Small intestine (tissue), 7 donors: ENCODE data around the gene CHD9. TPM values are rescaled to one million over a fixed set of nuclear protein-coding genes. Genes with fewer than 3 reads are reported as not detected.

Experiments
- DNase-seq, 2 donors: peaks; one replicate each; pipeline versions ENCODE4 v3.0.0 to v3.0.0-alpha.2; 2013
- FAIRE-seq: peaks from 2 replicates; lab custom pipeline; 2012; peaks lifted over from hg19 to GRCh38; lab: Jason Lieb, UNC
- H3K27ac ChIP-seq, 3 donors: one replicate each; pipeline ENCODE4 v1.5.1; 2013; ENCODE audit warnings: low read length in 2 of 3, mild to moderate bottlenecking in 2 of 3, control low read depth in 1 of 3, inconsistent platforms in 1 of 3, low read depth in 1 of 3, moderate library complexity in 1 of 3
- H3K27me3 ChIP-seq, 3 donors: one replicate each; pipeline ENCODE4 v1.6.1; 2013; ENCODE audit warnings: low read length in 3 of 3, inconsistent platforms in 1 of 3; ENCODE audit not compliant: control insufficient read depth in 3 of 3, insufficient read depth in 3 of 3
- H3K36me3 ChIP-seq, 3 donors: one replicate each; pipeline ENCODE4 v1.6.1; 2013; ENCODE audit warnings: low read length in 3 of 3, inconsistent platforms in 1 of 3, low read depth in 1 of 3, mild to moderate bottlenecking in 1 of 3, moderate library complexity in 1 of 3; ENCODE audit not compliant: control insufficient read depth in 3 of 3, insufficient read depth in 2 of 3
- H3K4me1 ChIP-seq, 3 donors: one replicate each; pipeline ENCODE4 v1.6.1; 2013; ENCODE audit warnings: low read length in 2 of 3, inconsistent platforms in 1 of 3, low read depth in 1 of 3, mild to moderate bottlenecking in 1 of 3, moderate library complexity in 1 of 3; ENCODE audit not compliant: control insufficient read depth in 3 of 3, insufficient read depth in 2 of 3
- H3K4me3 ChIP-seq, 3 donors: one replicate each; pipeline ENCODE4 v1.5.1; 2013; ENCODE audit warnings: low read length in 3 of 3, control low read depth in 1 of 3, inconsistent platforms in 1 of 3, low read depth in 1 of 3, mild to moderate bottlenecking in 1 of 3, moderate library complexity in 1 of 3
- H3K9me3 ChIP-seq, 2 donors: one replicate each; pipeline ENCODE4 v1.6.1; 2013; ENCODE audit warnings: low read depth in 1 of 2, low read length in 1 of 2; ENCODE audit not compliant: control insufficient read depth in 2 of 2, insufficient read depth in 1 of 2
- WGBS, 3 donors: extraction: QIAGEN DNeasy Blood & Tissue Kit; methylation state at CpG; one replicate each; pipeline ENCODE4 v1.1.7; 2013; 5-methylcytosine and 5-hydroxymethylcytosine counted together
- polyA plus RNA-seq, 4 donors: library from polyadenylated mRNA; stranded (reverse) in 3 of 4; unstranded in 1 of 4; fragments of 200-250 nt in 3 of 4; fragments of 120-200 nt in 1 of 4; gene quantifications; one replicate each; pipeline versions ENCODE4 v1.2.1 to v1.2.3, GENCODE V29; 2013
- donor health status: healthy with polysubstance abuse.
- donor health status: control.
- donor health status: control.
- donor health status: Bipolar disorder and iron deficiency.
- donor health status: healthy.

CHD9 gene
- polyA plus RNA-seq, 4 donors: 7.6 to 33.5 (median 11.2) TPM

GRCh38 chr16:53089434-53090285, 34.9 kb downstream of the CHD9 start:
- FAIRE-seq (no peak), DNase-seq (peak in 1 of 2 donors; percentile 48)
- Histone ChIP-seq H3K27ac (peak overlapping the region in 2 of 3 donors; percentile 64 to 89), H3K4me1 (peaks cover 13 to 36% (median 15%) of the 10 kb centered on the region in 3 donors), H3K27me3 (no peaks in the 10 kb centered on the region), H3K9me3 (no peaks in the 10 kb centered on the region), H3K4me3 (no peak overlapping the region), H3K36me3 (peaks cover 0 to 2% (median 0%) of the 10 kb centered on the region in 3 donors)
- WGBS, 3 donors: 37 to 48% (median 39%) methylated on average over 4 of the region's 4 CpGs

- DNase-seq: no peak
- WGBS, 3 donors: 26 to 52% (median 38%) methylated on average over 5 of the region's 5 CpGs
- FAIRE-seq: no peak
- Histone ChIP-seq H3K9me3 (no peaks in the 10 kb centered on the region), H3K27ac (peak overlapping the region in 2 of 3 donors; percentile 64 to 89), H3K4me3 (no peak overlapping the region), H3K27me3 (no peaks in the 10 kb centered on the region), H3K4me1 (peaks cover 13 to 33% (median 14%) of the 10 kb centered on the region in 3 donors), H3K36me3 (peaks cover 0 to 2% (median 0%) of the 10 kb centered on the region in 3 donors)
Measured at GRCh38 chr16:53090286-53090590, 35.4 kb downstream of the CHD9 start.

GRCh38 chr16:53090591-53091411, 36.0 kb downstream of the CHD9 start:
- no peaks in the 10 kb centered on the region for H3K27me3 ChIP-seq
- H3K4me3 ChIP-seq: no peak overlapping the region
- no peak for FAIRE-seq
- peak overlapping the region; percentile 27 to 89 (median 64) for H3K27ac ChIP-seq
- WGBS, 3 donors: 25 to 56% (median 44%) methylated on average over 13 of the region's 13 CpGs
- H3K9me3 ChIP-seq: no peaks in the 10 kb centered on the region
- peaks cover 0 to 2% (median 0%) of the 10 kb centered on the region in 3 donors for H3K36me3 ChIP-seq
- peaks cover 10 to 27% (median 13%) of the 10 kb centered on the region in 3 donors for H3K4me1 ChIP-seq
- DNase-seq: peak in 1 of 2 donors; percentile 56

GRCh38 chr16:53091466-53092211, 36.8 kb downstream of the CHD9 start:
- H3K27ac ChIP-seq: peak overlapping the region in 2 of 3 donors; percentile 62 to 89
- 46 to 83% (median 68%) methylated on average over 7 of the region's 7 CpGs for WGBS, 3 donors
- H3K27me3 ChIP-seq: no peaks in the 10 kb centered on the region
- peaks cover 10 to 27% (median 13%) of the 10 kb centered on the region in 3 donors for H3K4me1 ChIP-seq
- H3K4me3 ChIP-seq: no peak overlapping the region
- H3K9me3 ChIP-seq: no peaks in the 10 kb centered on the region
- no peak for FAIRE-seq
- H3K36me3 ChIP-seq: peaks cover 0 to 3% (median 0%) of the 10 kb centered on the region in 3 donors
- no peak for DNase-seq

- FAIRE-seq (no peak), DNase-seq (no peak)
- no peaks in the 10 kb centered on the region for H3K27me3 ChIP-seq
- WGBS, 3 donors: 47 to 86% (median 84%) methylated on average over 2 of the region's 2 CpGs
- H3K9me3 ChIP-seq: no peaks in the 10 kb centered on the region
- H3K4me3 ChIP-seq: no peak overlapping the region
- H3K36me3 ChIP-seq: peaks cover 0 to 4% (median 0%) of the 10 kb centered on the region in 3 donors
- peak overlapping the region in 1 of 3 donors; percentile 89 for H3K27ac ChIP-seq
- peaks cover 10 to 30% (median 13%) of the 10 kb centered on the region in 3 donors for H3K4me1 ChIP-seq
Measured at GRCh38 chr16:53092284-53092683, 37.5 kb downstream of the CHD9 start.

- peak overlapping the region; percentile 83 to 91 (median 89) for H3K27ac ChIP-seq
- peaks cover 10 to 30% (median 13%) of the 10 kb centered on the region in 3 donors for H3K4me1 ChIP-seq
- DNase-seq (no peak), FAIRE-seq (no peak)
- H3K9me3 ChIP-seq: no peaks in the 10 kb centered on the region
- peaks cover 0 to 4% (median 0%) of the 10 kb centered on the region in 3 donors for H3K36me3 ChIP-seq
- H3K4me3 ChIP-seq: no peak overlapping the region
- 85 to 94% (median 92%) methylated on average over 5 of the region's 5 CpGs for WGBS, 3 donors
- H3K27me3 ChIP-seq: no peaks in the 10 kb centered on the region
Measured at GRCh38 chr16:53093162-53093744, 38.5 kb downstream of the CHD9 start.

- FAIRE-seq (no peak), DNase-seq (peak; percentile 85 to 88)
- Histone ChIP-seq H3K27me3 (no peaks in the 10 kb centered on the region), H3K27ac (peak overlapping the region; percentile 83 to 91 (median 89)), H3K9me3 (no peaks in the 10 kb centered on the region), H3K4me1 (peaks cover 10 to 38% (median 13%) of the 10 kb centered on the region in 3 donors), H3K4me3 (no peak overlapping the region), H3K36me3 (peaks cover 0 to 4% (median 0%) of the 10 kb centered on the region in 3 donors)
- 12 to 35% (median 33%) methylated on average over 10 of the region's 10 CpGs for WGBS, 3 donors
Measured at GRCh38 chr16:53094013-53094630, 39.3 kb downstream of the CHD9 start.
